IPS-15b (cell line): Measurements from ENCODE around the gene LIPJ.

ENCODE experiments used
- H3K27me3 ChIP-seq: one replicate; pipeline ENCODE4 v1.6.1; 2013; ENCODE audit warnings: low read length; ENCODE audit not compliant: control insufficient read depth, insufficient read depth
- H3K36me3 ChIP-seq: one replicate; pipeline ENCODE4 v1.6.1; 2013; ENCODE audit warnings: low read length; ENCODE audit not compliant: control insufficient read depth, insufficient read depth
- H3K4me1 ChIP-seq: one replicate; pipeline ENCODE4 v1.6.1; 2013; ENCODE audit warnings: mild to moderate bottlenecking, low read length; ENCODE audit not compliant: control insufficient read depth, insufficient read depth
- H3K4me3 ChIP-seq: one replicate; pipeline ENCODE4 v1.5.1; 2013; ENCODE audit warnings: low read depth, low read length
- H3K9ac ChIP-seq: one replicate; pipeline ENCODE4 v1.6.1; 2013; ENCODE audit warnings: low read depth, mild to moderate bottlenecking, low read length
- H3K9me3 ChIP-seq: one replicate; pipeline ENCODE4 v1.6.1; 2013; ENCODE audit warnings: mild to moderate bottlenecking, low read length; ENCODE audit not compliant: control insufficient read depth, insufficient read depth

LIPJ gene

GRCh38 chr10:88651101-88651551 is 64.6 kb downstream of the LIPJ start:
- Histone ChIP-seq H3K27me3 (no peaks in the 10 kb centered on the region), H3K4me3 (no peak overlapping the region), H3K9ac (no peak overlapping the region), H3K4me1 (no peaks in the 10 kb centered on the region), H3K36me3 (no peaks in the 10 kb centered on the region), H3K9me3 (no peaks in the 10 kb centered on the region)

- H3K36me3 ChIP-seq: no peaks in the 10 kb centered on the region
These were observed 66.1 kb downstream of the LIPJ start for GRCh38 chr10:88652616-88653015.

More at GRCh38 chr10:88652616-88653015, 66.1 kb downstream of the LIPJ start:
- H3K4me3 ChIP-seq: no peak overlapping the region
- no peaks in the 10 kb centered on the region for H3K9me3 ChIP-seq
- no peaks in the 10 kb centered on the region for H3K4me1 ChIP-seq
- H3K27me3 ChIP-seq: no peaks in the 10 kb centered on the region
- H3K9ac ChIP-seq: no peak overlapping the region
